ENCODE results near the gene TMEM121B. TPM values are rescaled to one million over a fixed set of nuclear protein-coding genes. Genes with fewer than 3 reads are reported as not detected.

TMEM121B gene
- polyA plus RNA-seq, 1 donor (not counting 4 experiments of a cell fraction or from before 2014, with no cell fraction given), result not detected

GRCh38 chr22:17107547-17107810, 13.7 kb downstream of the TMEM121B start:
- H3K9me3 ChIP-seq (ENCODE audit: control insufficient read depth, low read depth, low read length), result no peaks in the 10 kb centered on the region
- H4K20me1 ChIP-seq (ENCODE audit: control insufficient read depth, extremely low read depth, insufficient read depth, low read length), result peaks cover 4% of the 10 kb centered on the region
- dilution Hi-C loops (cut with MboI; ENCODE audit: extremely low pct_ligation_motif_present, low sequenced_read_pairs), result no loop called here
- H3K4me3 ChIP-seq (ENCODE audit: control insufficient read depth in 2 of 3, extremely low read depth in 1 of 3, insufficient read depth in 2 of 3, low read depth in 1 of 3, low read length in 3 of 3), result no peak overlapping the region
- no peak overlapping the region for H3K27ac ChIP-seq (ENCODE audit: control insufficient read depth, insufficient read depth, low read length)
- H3K27me3 ChIP-seq (ENCODE audit: control insufficient read depth, extremely low read depth, insufficient read depth, low read length), result no peaks in the 10 kb centered on the region
- H3K4me2 ChIP-seq (ENCODE audit: control insufficient read depth, extremely low read depth, insufficient read depth, low read depth, low read length), result no peak overlapping the region
- H3K36me3 ChIP-seq (ENCODE audit: control insufficient read depth in 2 of 2, extremely low read depth in 1 of 2, insufficient read depth in 2 of 2, low read length in 2 of 2), result peaks cover 23 to 24% of the 10 kb centered on the region in 2 experiments
- H3K79me2 ChIP-seq (ENCODE audit: control insufficient read depth, insufficient read depth, low read length), result no peaks in the 10 kb centered on the region
- H2AFZ ChIP-seq (ENCODE audit: control insufficient read depth, low read length), result no peak overlapping the region
- H3K9ac ChIP-seq (ENCODE audit: control insufficient read depth, extremely low read depth, insufficient read depth, low read length), result no peak overlapping the region
- H3K9me1 ChIP-seq (ENCODE audit: control insufficient read depth, extremely low read depth, insufficient read depth, low read length), result no peaks in the 10 kb centered on the region
- DNase-seq (ENCODE audit: low read depth, low spot score) (no peak), FAIRE-seq (no peak)
- no peaks in the 10 kb centered on the region for H3K4me1 ChIP-seq (ENCODE audit: control insufficient read depth, extremely low read depth, insufficient read depth, low read length)
- TF ChIP-seq CTCF (optimal IDR thresholded peaks at IDR 0.05 in 1 of 3, IDR thresholded peaks at IDR 0.05 in 1 of 3, conservative IDR thresholded peaks at IDR 0.05 in 1 of 3; ENCODE audit: extremely low read depth in 1 of 3, insufficient read depth in 2 of 3, low read length in 3 of 3) (no peak), EZH2 (IDR thresholded peaks at IDR 0.05; ENCODE audit: low read length) (no peak)

- no peak for DNase-seq (ENCODE audit: low read depth, low spot score)
- Histone ChIP-seq H3K27ac (ENCODE audit: control insufficient read depth, insufficient read depth, low read length) (no peak overlapping the region), H3K79me2 (ENCODE audit: control insufficient read depth, insufficient read depth, low read length) (no peaks in the 10 kb centered on the region), H3K36me3 (ENCODE audit: control insufficient read depth in 2 of 2, extremely low read depth in 1 of 2, insufficient read depth in 2 of 2, low read length in 2 of 2) (peaks cover 24 to 28% of the 10 kb centered on the region in 2 experiments), H3K9ac (ENCODE audit: control insufficient read depth, extremely low read depth, insufficient read depth, low read length) (no peak overlapping the region), H3K4me1 (ENCODE audit: control insufficient read depth, extremely low read depth, insufficient read depth, low read length) (no peaks in the 10 kb centered on the region), H2AFZ (ENCODE audit: control insufficient read depth, low read length) (no peak overlapping the region), H3K27me3 (ENCODE audit: control insufficient read depth, extremely low read depth, insufficient read depth, low read length) (no peaks in the 10 kb centered on the region), H3K9me3 (ENCODE audit: control insufficient read depth, low read depth, low read length) (no peaks in the 10 kb centered on the region), H3K9me1 (ENCODE audit: control insufficient read depth, extremely low read depth, insufficient read depth, low read length) (no peaks in the 10 kb centered on the region), H3K4me3 (ENCODE audit: control insufficient read depth in 2 of 3, extremely low read depth in 1 of 3, insufficient read depth in 2 of 3, low read depth in 1 of 3, low read length in 3 of 3) (no peak overlapping the region), H3K4me2 (ENCODE audit: control insufficient read depth, extremely low read depth, insufficient read depth, low read depth, low read length) (no peak overlapping the region), H4K20me1 (ENCODE audit: control insufficient read depth, extremely low read depth, insufficient read depth, low read length) (peaks cover 4% of the 10 kb centered on the region)
- TF ChIP-seq EZH2 (IDR thresholded peaks at IDR 0.05; ENCODE audit: low read length) (no peak), CTCF (optimal IDR thresholded peaks at IDR 0.05 in 1 of 3, IDR thresholded peaks at IDR 0.05 in 1 of 3, conservative IDR thresholded peaks at IDR 0.05 in 1 of 3; ENCODE audit: extremely low read depth in 1 of 3, insufficient read depth in 2 of 3, low read length in 3 of 3) (no peak)
- no peak for FAIRE-seq
- dilution Hi-C loops (cut with MboI; ENCODE audit: extremely low pct_ligation_motif_present, low sequenced_read_pairs), result no loop called here
Measured at GRCh38 chr22:17106785-17107546, 14.2 kb downstream of the TMEM121B start.

Data from keratinocyte (primary cell).